SK-N-SH treated with all-trans-retinoic acid at 6 μM for 48 hours (cell line): ENCODE results near the gene FKBP4.

Source experiments
- ATAC-seq: fragments of 200-7000 bp; cut with Tn5 transposase; 3 replicates; pipeline ENCODE4 v1.9.1; 2020; ENCODE audit warnings: mild to moderate bottlenecking, moderate library complexity
- ARNTL ChIP-seq: fragments of 450-650 bp; formaldehyde crosslinking; IDR thresholded peaks from 2 replicates; pipeline ENCODE4 v1.5.0; 2020; ENCODE audit warnings: low read depth, mild to moderate bottlenecking, moderate library complexity, borderline replicate concordance
- BACH2 ChIP-seq: fragments of 250-450 bp; sonication (Bioruptor Pico); IDR thresholded peaks from 2 replicates; pipeline ENCODE4 v1.9.0; 2021; ENCODE audit warnings: mild to moderate bottlenecking, borderline replicate concordance
- CSDC2 ChIP-seq: fragments of 250-450 bp; sonication (Bioruptor Pico); IDR thresholded peaks from 2 replicates; pipeline ENCODE4 v1.5.0; 2020; ENCODE audit warnings: mild to moderate bottlenecking, moderate library complexity
- ESRRG ChIP-seq: fragments of 250-450 bp; sonication (Bioruptor Pico); IDR thresholded peaks from 2 replicates; pipeline ENCODE4 v1.6.1; 2021; ENCODE audit warnings: mild to moderate bottlenecking
- GLIS3 ChIP-seq: fragments of 250-450 bp; sonication (Bioruptor Pico); IDR thresholded peaks from 2 replicates; pipeline ENCODE4 v1.5.0; 2020; ENCODE audit warnings: mild to moderate bottlenecking, moderate library complexity
- ISL1 ChIP-seq: fragments of 250-450 bp; sonication (Bioruptor Pico); IDR thresholded peaks from 2 replicates; pipeline ENCODE4 v2.1.2; 2022; ENCODE audit warnings: mild to moderate bottlenecking, moderate library complexity
- OSR1 ChIP-seq: fragments of 250-450 bp; sonication (Bioruptor Pico); IDR thresholded peaks from 2 replicates; pipeline ENCODE4 v1.8.0; 2022; ENCODE audit warnings: moderate library complexity, mild to moderate bottlenecking, inconsistent platforms
- PPARA ChIP-seq: fragments of 250-450 bp; sonication (Bioruptor Pico); IDR thresholded peaks from 2 replicates; pipeline ENCODE4 v1.5.0; 2020; ENCODE audit warnings: mild to moderate bottlenecking, borderline replicate concordance
- RARB ChIP-seq: fragments of 250-450 bp; sonication (Bioruptor Pico); IDR thresholded peaks from 2 replicates; pipeline ENCODE4 v1.8.0; 2021; ENCODE audit warnings: mild to moderate bottlenecking, moderate library complexity
- SNAI2 ChIP-seq: fragments of 250-450 bp; sonication (Bioruptor Pico); IDR thresholded peaks from 2 replicates; pipeline ENCODE4 v1.5.0; 2020; ENCODE audit warnings: mild to moderate bottlenecking, moderate library complexity
- TCF4 ChIP-seq: fragments of 250-450 bp; sonication (Bioruptor Pico); IDR thresholded peaks from 2 replicates; pipeline ENCODE4 v1.8.0; 2021; ENCODE audit warnings: mild to moderate bottlenecking, moderate library complexity, borderline replicate concordance
- TOX ChIP-seq: fragments of 250-450 bp; sonication (Bioruptor Pico); IDR thresholded peaks from 2 replicates; pipeline ENCODE4 v1.8.0; 2021; ENCODE audit warnings: mild to moderate bottlenecking, moderate library complexity, borderline replicate concordance
- ZC3H10 ChIP-seq: fragments of 250-450 bp; sonication (Bioruptor Pico); IDR thresholded peaks from 2 replicates; pipeline ENCODE4 v1.5.1; 2021; ENCODE audit warnings: mild to moderate bottlenecking, moderate library complexity
- ZFP3 ChIP-seq: fragments of 250-450 bp; sonication (Bioruptor Pico); IDR thresholded peaks from 2 replicates; pipeline ENCODE4 v1.5.0; 2020; ENCODE audit warnings: mild to moderate bottlenecking, moderate library complexity
- ZFP30 ChIP-seq: fragments of 450-650 bp; formaldehyde crosslinking; IDR thresholded peaks from 2 replicates; pipeline ENCODE4 v1.5.0; 2022; ENCODE audit warnings: mild to moderate bottlenecking, moderate library complexity
- ZNF565 ChIP-seq: fragments of 450-650 bp; formaldehyde crosslinking; conservative IDR thresholded peaks from 2 replicates; pipeline ENCODE4 v1.5.0; 2020; ENCODE audit warnings: low read depth, mild to moderate bottlenecking, moderate library complexity
- TF ChIP-seq, protein P1 (sequence below): fragments of 250-450 bp; sonication (Bioruptor Pico); IDR thresholded peaks from 2 replicates; pipeline ENCODE4 v1.8.0; 2021; ENCODE audit warnings: low read depth, mild to moderate bottlenecking, moderate library complexity, borderline replicate concordance
- TF ChIP-seq, protein P2 (sequence below): fragments of 250-450 bp; sonication (Bioruptor Pico); IDR thresholded peaks from 2 replicates; pipeline ENCODE4 v1.5.0; 2020; ENCODE audit warnings: mild to moderate bottlenecking, moderate library complexity
- TF ChIP-seq, protein P3 (sequence below): fragments of 250-450 bp; sonication (Bioruptor Pico); IDR thresholded peaks from 2 replicates; pipeline ENCODE4 v1.5.1; 2021; ENCODE audit warnings: mild to moderate bottlenecking, moderate library complexity

The FKBP4 gene

DNA sequence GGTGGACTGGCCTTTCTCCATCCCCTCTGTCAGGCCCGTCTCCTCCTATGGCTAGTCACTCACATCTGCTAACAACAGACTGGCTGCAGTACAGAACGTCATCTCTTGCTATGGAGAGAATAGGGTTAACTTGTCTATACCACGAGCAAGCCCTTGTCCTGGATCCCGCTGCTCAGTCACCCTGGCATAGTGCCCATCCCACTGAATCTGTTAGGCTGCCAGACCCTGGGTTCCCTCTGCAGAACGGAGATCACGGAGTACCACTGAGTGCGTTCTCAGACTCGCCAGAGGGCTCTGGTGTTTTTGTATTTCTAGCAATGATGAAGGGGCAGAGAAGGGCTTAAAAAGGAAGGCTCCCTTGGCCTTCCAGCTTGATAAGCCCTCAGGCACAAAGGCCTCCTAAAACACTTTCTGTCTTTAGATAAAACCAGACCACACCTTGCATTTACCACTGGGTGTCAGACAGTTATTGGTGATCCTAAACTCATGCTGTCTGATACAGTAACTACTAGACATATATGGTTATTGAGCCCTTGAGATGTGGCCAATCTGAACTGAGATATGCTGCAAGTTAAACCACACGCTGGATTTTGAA lies 46.4 kb downstream of the FKBP4 start:
- ATAC-seq, result peak; percentile 23; the same call in 1 of the 3 replicates
- TF ChIP-seq ISL1 (CRISPR knock-in tag) (no peak), RARB (CRISPR knock-in tag) (no peak), ZNF565 (CRISPR knock-in tag) (no peak), PPARA (CRISPR knock-in tag) (no peak)
- TF ChIP-seq, protein P1, sequence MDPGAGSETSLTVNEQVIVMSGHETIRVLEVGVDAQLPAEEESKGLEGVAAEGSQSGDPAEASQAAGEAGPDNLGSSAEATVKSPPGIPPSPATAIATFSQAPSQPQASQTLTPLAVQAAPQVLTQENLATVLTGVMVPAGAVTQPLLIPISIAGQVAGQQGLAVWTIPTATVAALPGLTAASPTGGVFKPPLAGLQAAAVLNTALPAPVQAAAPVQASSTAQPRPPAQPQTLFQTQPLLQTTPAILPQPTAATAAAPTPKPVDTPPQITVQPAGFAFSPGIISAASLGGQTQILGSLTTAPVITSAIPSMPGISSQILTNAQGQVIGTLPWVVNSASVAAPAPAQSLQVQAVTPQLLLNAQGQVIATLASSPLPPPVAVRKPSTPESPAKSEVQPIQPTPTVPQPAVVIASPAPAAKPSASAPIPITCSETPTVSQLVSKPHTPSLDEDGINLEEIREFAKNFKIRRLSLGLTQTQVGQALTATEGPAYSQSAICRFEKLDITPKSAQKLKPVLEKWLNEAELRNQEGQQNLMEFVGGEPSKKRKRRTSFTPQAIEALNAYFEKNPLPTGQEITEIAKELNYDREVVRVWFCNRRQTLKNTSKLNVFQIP (CRISPR knock-in tag), result no peak
- TF ChIP-seq, protein P2, sequence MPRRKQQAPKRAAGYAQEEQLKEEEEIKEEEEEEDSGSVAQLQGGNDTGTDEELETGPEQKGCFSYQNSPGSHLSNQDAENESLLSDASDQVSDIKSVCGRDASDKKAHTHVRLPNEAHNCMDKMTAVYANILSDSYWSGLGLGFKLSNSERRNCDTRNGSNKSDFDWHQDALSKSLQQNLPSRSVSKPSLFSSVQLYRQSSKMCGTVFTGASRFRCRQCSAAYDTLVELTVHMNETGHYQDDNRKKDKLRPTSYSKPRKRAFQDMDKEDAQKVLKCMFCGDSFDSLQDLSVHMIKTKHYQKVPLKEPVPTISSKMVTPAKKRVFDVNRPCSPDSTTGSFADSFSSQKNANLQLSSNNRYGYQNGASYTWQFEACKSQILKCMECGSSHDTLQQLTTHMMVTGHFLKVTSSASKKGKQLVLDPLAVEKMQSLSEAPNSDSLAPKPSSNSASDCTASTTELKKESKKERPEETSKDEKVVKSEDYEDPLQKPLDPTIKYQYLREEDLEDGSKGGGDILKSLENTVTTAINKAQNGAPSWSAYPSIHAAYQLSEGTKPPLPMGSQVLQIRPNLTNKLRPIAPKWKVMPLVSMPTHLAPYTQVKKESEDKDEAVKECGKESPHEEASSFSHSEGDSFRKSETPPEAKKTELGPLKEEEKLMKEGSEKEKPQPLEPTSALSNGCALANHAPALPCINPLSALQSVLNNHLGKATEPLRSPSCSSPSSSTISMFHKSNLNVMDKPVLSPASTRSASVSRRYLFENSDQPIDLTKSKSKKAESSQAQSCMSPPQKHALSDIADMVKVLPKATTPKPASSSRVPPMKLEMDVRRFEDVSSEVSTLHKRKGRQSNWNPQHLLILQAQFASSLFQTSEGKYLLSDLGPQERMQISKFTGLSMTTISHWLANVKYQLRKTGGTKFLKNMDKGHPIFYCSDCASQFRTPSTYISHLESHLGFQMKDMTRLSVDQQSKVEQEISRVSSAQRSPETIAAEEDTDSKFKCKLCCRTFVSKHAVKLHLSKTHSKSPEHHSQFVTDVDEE (CRISPR knock-in tag), result no peak

DNA sequence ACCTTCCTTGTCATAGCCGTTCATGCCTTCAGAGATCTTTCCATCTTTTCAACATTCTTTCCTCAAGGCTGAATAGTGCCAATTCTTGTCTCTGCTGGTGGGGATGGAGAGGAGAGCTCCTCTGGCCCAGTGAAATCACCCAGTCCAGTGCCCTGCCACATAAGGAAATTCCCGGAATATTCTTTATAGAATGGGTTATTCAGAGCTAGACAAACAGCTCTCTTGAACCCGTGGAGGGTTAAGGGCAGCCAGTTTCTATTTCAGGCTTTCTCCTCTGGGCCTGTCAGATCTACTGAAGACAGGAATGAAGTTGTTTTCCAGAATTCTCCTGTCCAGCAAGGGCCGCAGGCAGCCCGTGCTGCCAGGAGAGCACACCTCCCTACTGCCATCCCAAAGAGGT lies 48.2 kb downstream of the FKBP4 start:
- ATAC-seq, result no peak
- TF ChIP-seq, protein P3, sequence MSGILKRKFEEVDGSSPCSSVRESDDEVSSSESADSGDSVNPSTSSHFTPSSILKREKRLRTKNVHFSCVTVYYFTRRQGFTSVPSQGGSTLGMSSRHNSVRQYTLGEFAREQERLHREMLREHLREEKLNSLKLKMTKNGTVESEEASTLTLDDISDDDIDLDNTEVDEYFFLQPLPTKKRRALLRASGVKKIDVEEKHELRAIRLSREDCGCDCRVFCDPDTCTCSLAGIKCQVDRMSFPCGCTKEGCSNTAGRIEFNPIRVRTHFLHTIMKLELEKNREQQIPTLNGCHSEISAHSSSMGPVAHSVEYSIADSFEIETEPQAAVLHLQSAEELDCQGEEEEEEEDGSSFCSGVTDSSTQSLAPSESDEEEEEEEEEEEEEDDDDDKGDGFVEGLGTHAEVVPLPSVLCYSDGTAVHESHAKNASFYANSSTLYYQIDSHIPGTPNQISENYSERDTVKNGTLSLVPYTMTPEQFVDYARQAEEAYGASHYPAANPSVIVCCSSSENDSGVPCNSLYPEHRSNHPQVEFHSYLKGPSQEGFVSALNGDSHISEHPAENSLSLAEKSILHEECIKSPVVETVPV (CRISPR knock-in tag), result no peak
- TF ChIP-seq ISL1 (CRISPR knock-in tag) (no peak), SNAI2 (no peak), TCF4 (CRISPR knock-in tag) (no peak), ZC3H10 (no peak), ESRRG (CRISPR knock-in tag) (no peak), ZFP30 (no peak), CSDC2 (CRISPR knock-in tag) (no peak)
- TF ChIP-seq, protein P1 (CRISPR knock-in tag), result no peak

DNA sequence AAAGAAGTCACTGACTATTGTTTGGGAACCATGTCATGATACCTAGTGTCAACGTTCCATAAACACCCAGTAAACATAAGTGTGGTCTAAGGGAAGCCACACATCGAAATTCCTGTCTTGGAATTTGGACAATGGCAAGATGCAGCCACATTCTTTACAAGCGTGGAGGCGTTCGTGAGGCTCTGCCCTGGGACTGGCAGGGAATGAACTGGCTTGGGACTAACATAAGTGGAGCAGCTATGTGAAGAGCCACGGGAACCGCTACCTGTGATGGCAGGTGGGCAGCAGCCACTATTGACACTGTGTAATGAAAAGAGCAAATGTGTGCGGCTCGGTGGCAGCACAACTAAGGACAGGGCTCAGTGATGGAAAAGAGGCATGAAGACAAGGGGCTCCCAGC lies 50.0 kb downstream of the FKBP4 start:
- ATAC-seq, result no peak

DNA sequence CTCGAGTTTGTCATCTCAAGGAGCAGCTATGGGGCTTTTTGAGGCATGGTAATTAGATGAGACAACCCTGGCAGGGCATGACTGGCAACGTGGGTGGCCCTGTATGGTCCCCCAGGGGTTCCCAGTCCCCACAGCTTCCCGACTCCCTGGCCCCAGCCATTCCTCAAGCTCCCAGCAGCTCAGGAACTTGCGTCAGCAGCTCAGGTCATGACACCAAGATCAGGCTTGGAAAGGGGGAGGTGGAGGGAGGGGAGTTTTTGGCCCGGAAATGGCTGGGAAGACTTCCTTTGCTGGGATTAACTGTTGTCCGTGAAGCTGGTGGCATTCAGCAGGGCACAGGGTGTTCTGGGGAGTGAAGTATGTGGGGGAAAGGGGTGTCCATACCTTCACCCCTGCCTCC lies 50.5 kb downstream of the FKBP4 start:
- TF ChIP-seq ZFP30 (no peak), BACH2 (CRISPR knock-in tag) (no peak), ZNF565 (CRISPR knock-in tag) (no peak)
- ATAC-seq, result no peak

More for the DNA sequence above, 50.0 kb downstream of the FKBP4 start:
- no peak for TF ChIP-seq ISL1 (CRISPR knock-in tag)
- TF ChIP-seq GLIS3 (CRISPR knock-in tag), result no peak
- no peak for TF ChIP-seq OSR1 (CRISPR knock-in tag)

DNA sequence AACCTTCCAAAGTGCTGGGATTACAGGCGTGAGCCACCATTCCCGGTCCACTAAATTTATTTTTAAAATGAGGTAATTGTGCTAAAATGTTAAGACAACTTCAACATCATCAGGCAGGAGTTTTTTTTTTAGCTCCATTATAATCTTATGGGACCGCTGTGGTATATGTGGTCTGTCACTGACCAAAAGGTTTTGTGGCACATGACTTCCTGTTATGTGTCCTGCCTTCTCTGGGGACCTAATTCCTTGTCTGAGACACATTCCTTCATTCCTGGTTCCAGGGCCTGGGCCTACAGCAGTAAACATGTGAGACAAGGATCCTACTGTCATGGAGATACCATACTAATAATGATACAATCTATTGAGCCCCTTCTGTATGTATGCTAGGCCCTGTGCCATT lies 57.2 kb downstream of the FKBP4 start:
- TF ChIP-seq TOX (CRISPR knock-in tag), result no peak
- TF ChIP-seq RARB (CRISPR knock-in tag), result no peak
- no peak for TF ChIP-seq ZC3H10
- TF ChIP-seq, protein P2 (CRISPR knock-in tag), result no peak
- TF ChIP-seq BACH2 (CRISPR knock-in tag), result no peak
- TF ChIP-seq ZFP3, result no peak
- TF ChIP-seq ARNTL (CRISPR knock-in tag), result no peak
- no peak for ATAC-seq
